ENCODE data around the gene MXRA7.

Gene MXRA7

GRCh38 chr17:76697702-76698465, 12.9 kb downstream of the MXRA7 start:
- TF ChIP-seq SIN3A (IDR thresholded peaks at IDR 0.05; ENCODE audit: borderline replicate concordance, insufficient read depth, low read length), result no peak

DNA sequence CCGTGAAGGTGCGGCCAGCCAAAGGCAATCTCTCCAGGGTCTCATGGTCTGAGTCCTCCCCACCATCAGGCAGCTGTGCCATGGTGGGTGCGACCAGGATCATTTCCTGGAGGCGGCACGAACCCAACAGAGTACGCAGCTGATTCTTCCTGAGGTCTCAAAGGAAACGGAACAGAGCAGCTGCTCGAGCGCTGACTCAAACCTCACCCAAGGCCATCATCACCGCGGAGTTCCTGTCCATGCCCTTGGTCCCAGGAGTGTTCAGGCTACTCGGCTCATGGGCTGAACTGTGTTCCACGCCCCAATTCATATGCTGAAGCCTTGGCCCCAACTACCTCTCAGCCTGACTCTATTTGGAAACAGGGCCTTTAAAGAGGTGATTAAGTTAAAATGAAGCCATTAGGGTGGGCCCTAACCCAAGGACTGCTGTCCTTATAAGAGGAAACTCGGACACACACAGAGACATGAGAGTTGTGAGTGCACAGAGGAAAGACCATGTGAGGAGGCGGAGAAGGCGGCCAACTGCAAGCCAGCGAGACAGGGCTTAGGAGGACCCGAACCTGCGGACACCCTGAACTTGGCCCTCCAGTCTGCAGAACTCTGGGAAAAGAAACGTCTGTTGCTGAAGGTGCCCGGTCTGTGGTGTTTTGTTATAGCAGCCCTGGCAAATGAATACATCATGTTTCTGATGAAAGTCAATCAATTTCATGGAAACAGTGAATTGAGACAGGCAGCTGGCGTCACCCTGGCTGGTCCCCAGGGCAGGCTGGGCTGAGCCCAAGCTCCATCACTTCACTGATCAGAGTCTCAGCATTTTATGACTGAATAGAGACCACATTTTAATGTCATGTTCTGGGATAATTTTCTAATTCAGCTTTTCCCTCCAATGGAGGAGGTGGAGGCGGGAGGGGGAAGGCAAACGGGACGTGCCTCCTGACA, 13.7 kb downstream of the MXRA7 start:
- TF ChIP-seq POLR2AphosphoS5 (IDR thresholded peaks at IDR 0.05; ENCODE audit: low read depth, low read length) (no peak), FOXP2 (optimal IDR thresholded peaks at IDR 0.05; ENCODE audit: borderline replicate concordance, extremely low read depth, extremely low read length, insufficient read depth) (no peak), SIN3A (IDR thresholded peaks at IDR 0.05; ENCODE audit: borderline replicate concordance, insufficient read depth, low read length) (no peak), TAF1 (IDR thresholded peaks at IDR 0.05; ENCODE audit: borderline replicate concordance, insufficient read depth, low read length) (no peak)
- TF ChIP-seq, protein P1, sequence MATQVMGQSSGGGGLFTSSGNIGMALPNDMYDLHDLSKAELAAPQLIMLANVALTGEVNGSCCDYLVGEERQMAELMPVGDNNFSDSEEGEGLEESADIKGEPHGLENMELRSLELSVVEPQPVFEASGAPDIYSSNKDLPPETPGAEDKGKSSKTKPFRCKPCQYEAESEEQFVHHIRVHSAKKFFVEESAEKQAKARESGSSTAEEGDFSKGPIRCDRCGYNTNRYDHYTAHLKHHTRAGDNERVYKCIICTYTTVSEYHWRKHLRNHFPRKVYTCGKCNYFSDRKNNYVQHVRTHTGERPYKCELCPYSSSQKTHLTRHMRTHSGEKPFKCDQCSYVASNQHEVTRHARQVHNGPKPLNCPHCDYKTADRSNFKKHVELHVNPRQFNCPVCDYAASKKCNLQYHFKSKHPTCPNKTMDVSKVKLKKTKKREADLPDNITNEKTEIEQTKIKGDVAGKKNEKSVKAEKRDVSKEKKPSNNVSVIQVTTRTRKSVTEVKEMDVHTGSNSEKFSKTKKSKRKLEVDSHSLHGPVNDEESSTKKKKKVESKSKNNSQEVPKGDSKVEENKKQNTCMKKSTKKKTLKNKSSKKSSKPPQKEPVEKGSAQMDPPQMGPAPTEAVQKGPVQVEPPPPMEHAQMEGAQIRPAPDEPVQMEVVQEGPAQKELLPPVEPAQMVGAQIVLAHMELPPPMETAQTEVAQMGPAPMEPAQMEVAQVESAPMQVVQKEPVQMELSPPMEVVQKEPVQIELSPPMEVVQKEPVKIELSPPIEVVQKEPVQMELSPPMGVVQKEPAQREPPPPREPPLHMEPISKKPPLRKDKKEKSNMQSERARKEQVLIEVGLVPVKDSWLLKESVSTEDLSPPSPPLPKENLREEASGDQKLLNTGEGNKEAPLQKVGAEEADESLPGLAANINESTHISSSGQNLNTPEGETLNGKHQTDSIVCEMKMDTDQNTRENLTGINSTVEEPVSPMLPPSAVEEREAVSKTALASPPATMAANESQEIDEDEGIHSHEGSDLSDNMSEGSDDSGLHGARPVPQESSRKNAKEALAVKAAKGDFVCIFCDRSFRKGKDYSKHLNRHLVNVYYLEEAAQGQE (IDR thresholded peaks at IDR 0.05; ENCODE audit: insufficient read depth in 1 of 2, low read depth in 2 of 2, low read length in 2 of 2), result no peak

- TF ChIP-seq, protein P1 (IDR thresholded peaks at IDR 0.05; ENCODE audit: insufficient read depth in 1 of 2, low read depth in 2 of 2, low read length in 2 of 2), result no peak
- TF ChIP-seq TAF1 (IDR thresholded peaks at IDR 0.05; ENCODE audit: borderline replicate concordance, insufficient read depth, low read length) (no peak), FOXP2 (optimal IDR thresholded peaks at IDR 0.05; ENCODE audit: borderline replicate concordance, extremely low read depth, extremely low read length, insufficient read depth) (no peak), POLR2AphosphoS5 (IDR thresholded peaks at IDR 0.05; ENCODE audit: low read depth, low read length) (no peak), SIN3A (IDR thresholded peaks at IDR 0.05; ENCODE audit: borderline replicate concordance, insufficient read depth, low read length) (no peak)
Observed at GRCh38 chr17:76695059-76695831, 15.5 kb downstream of the MXRA7 start.

DNA sequence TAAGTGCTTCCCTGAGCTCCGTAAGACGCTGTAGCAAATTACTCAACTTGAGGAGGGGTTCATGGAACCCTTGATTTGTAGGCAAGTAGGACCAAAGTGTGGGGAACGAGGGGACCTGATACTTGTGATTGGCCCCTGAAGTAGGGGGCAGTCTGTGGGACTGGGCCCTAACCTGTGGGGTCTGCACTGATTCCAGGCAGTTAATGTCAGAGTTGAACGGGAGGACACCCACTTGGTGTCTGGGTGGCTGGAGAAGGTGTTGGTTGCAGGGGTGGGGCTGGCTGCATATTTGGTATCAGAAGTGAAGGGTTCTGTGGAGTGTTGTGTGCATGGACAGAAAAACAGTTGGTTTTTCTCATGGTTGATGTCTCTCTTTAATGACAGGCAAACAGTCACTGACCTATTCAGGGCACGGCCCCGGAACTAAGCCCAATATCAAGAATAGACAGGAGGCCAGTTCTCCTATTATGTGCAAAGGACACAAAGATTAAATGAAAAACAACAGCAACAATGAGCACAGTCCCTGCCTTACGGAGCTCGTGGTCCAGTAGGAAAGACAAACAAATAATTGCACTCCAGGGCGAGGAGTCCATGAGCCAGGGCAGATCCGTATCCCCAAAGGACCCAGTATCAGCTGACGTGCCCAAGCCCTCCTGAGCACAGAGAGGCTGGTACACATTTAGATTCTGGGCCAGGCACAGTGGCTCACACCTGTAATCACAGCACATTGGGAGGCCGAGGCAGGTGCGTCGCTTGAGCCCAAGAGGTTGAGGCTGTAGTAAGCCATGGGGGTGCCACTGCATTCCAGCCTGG, 19.2 kb downstream of the MXRA7 start:
- no peak for TF ChIP-seq POLR2AphosphoS5 (IDR thresholded peaks at IDR 0.05; ENCODE audit: low read depth, low read length)
- no peak for TF ChIP-seq FOXP2 (optimal IDR thresholded peaks at IDR 0.05; ENCODE audit: borderline replicate concordance, extremely low read depth, extremely low read length, insufficient read depth)
- TF ChIP-seq SIN3A (IDR thresholded peaks at IDR 0.05; ENCODE audit: borderline replicate concordance, insufficient read depth, low read length), result no peak
- TF ChIP-seq, protein P1 (IDR thresholded peaks at IDR 0.05; ENCODE audit: insufficient read depth in 1 of 2, low read depth in 2 of 2, low read length in 2 of 2), result no peak
- TF ChIP-seq TAF1 (IDR thresholded peaks at IDR 0.05; ENCODE audit: borderline replicate concordance, insufficient read depth, low read length), result no peak

All from PFSK-1 (cell line).